Hepatocyte (in vitro differentiated cells): Measurements from ENCODE around the gene KIAA1217.

Source experiments
- CTCF ChIP-seq: fragments of 200-600 bp; sonication (generic); IDR thresholded peaks from 2 replicates; pipeline ENCODE4 v1.5.1; 2016; ENCODE audit warnings: antibody characterized with exemption, mild to moderate bottlenecking; ENCODE audit not compliant: poor library complexity
- EZH2 ChIP-seq: fragments of 200-600 bp; sonication (generic); IDR thresholded peaks from 2 replicates; pipeline ENCODE4 v1.6.1; 2016; ENCODE audit warnings: antibody characterized with exemption, mild to moderate bottlenecking, borderline replicate concordance
- EZH2phosphoT487 ChIP-seq: fragments of 200-600 bp; sonication (generic); IDR thresholded peaks from one replicate; pipeline ENCODE4 v1.6.1; 2018; ENCODE audit warnings: antibody characterized with exemption, mild to moderate bottlenecking, low read depth, moderate library complexity; ENCODE audit not compliant: unreplicated experiment, severe bottlenecking

GRCh38 chr10:24213266-24213665, 4.3 kb downstream of the KIAA1217 start:
- no peak for TF ChIP-seq CTCF
- no peak for TF ChIP-seq EZH2
- no peak for TF ChIP-seq EZH2phosphoT487
